Chondrocyte (in vitro differentiated cells): ENCODE data around the gene GNG13. TPM values are rescaled to one million over a fixed set of nuclear protein-coding genes. Genes with fewer than 3 reads are reported as not detected.

Experiments
- DNase-seq: peaks from one replicate; pipeline ENCODE4 v3.0.0; 2021; ENCODE audit warnings: mixed read lengths, low spot score
- H3K27ac Mint-ChIP-seq: one replicate; pipeline ENCODE4 v1.8.0; 2021; ENCODE audit warnings: mild to moderate bottlenecking, moderate library complexity, mixed read lengths; ENCODE audit not compliant: unreplicated experiment
- H3K27me3 Mint-ChIP-seq: 2 replicates; pipeline ENCODE4 v1.8.0; 2021; ENCODE audit warnings: low read depth, mixed read lengths
- H3K36me3 Mint-ChIP-seq: 2 replicates; pipeline ENCODE4 v1.8.0; 2021; ENCODE audit warnings: low read depth, mixed read lengths
- H3K4me1 Mint-ChIP-seq: 2 replicates; pipeline ENCODE4 v1.8.0; 2021; ENCODE audit warnings: low read depth, mild to moderate bottlenecking, mixed read lengths
- H3K4me3 Mint-ChIP-seq: one replicate; pipeline ENCODE4 v1.8.0; 2021; ENCODE audit warnings: mild to moderate bottlenecking, moderate library complexity, mixed read lengths; ENCODE audit not compliant: unreplicated experiment
- H3K9me3 Mint-ChIP-seq: 2 replicates; pipeline ENCODE4 v1.8.0; 2021; ENCODE audit warnings: low read depth, mixed read lengths
- total RNA-seq: library from RNA; stranded (reverse); gene quantifications from 3 replicates; pipeline ENCODE4 v1.2.1, GENCODE V29; 2021
- TF ChIP-seq, protein P1 (sequence below): fragments of 200-600 bp; sonication (generic); IDR thresholded peaks from 2 replicates; pipeline ENCODE4 v1.5.0; 2021; ENCODE audit warnings: antibody characterized with exemption, mild to moderate bottlenecking, moderate library complexity

The GNG13 gene
- total RNA-seq, 1 donor from 2014 or later, result not detected

GRCh38 chr16:763369-764183 is 37.0 kb downstream of the GNG13 start:
- peaks cover 1% of the 10 kb centered on the region for H3K27me3 Mint-ChIP-seq
- TF ChIP-seq, protein P1, sequence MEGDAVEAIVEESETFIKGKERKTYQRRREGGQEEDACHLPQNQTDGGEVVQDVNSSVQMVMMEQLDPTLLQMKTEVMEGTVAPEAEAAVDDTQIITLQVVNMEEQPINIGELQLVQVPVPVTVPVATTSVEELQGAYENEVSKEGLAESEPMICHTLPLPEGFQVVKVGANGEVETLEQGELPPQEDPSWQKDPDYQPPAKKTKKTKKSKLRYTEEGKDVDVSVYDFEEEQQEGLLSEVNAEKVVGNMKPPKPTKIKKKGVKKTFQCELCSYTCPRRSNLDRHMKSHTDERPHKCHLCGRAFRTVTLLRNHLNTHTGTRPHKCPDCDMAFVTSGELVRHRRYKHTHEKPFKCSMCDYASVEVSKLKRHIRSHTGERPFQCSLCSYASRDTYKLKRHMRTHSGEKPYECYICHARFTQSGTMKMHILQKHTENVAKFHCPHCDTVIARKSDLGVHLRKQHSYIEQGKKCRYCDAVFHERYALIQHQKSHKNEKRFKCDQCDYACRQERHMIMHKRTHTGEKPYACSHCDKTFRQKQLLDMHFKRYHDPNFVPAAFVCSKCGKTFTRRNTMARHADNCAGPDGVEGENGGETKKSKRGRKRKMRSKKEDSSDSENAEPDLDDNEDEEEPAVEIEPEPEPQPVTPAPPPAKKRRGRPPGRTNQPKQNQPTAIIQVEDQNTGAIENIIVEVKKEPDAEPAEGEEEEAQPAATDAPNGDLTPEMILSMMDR, result no peak
- H3K36me3 Mint-ChIP-seq, result no peaks in the 10 kb centered on the region
- no peak overlapping the region for H3K4me3 Mint-ChIP-seq
- peak; percentile 87 for DNase-seq
- H3K4me1 Mint-ChIP-seq, result no peaks in the 10 kb centered on the region
- H3K9me3 Mint-ChIP-seq, result no peaks in the 10 kb centered on the region
- no peak overlapping the region for H3K27ac Mint-ChIP-seq

DNA sequence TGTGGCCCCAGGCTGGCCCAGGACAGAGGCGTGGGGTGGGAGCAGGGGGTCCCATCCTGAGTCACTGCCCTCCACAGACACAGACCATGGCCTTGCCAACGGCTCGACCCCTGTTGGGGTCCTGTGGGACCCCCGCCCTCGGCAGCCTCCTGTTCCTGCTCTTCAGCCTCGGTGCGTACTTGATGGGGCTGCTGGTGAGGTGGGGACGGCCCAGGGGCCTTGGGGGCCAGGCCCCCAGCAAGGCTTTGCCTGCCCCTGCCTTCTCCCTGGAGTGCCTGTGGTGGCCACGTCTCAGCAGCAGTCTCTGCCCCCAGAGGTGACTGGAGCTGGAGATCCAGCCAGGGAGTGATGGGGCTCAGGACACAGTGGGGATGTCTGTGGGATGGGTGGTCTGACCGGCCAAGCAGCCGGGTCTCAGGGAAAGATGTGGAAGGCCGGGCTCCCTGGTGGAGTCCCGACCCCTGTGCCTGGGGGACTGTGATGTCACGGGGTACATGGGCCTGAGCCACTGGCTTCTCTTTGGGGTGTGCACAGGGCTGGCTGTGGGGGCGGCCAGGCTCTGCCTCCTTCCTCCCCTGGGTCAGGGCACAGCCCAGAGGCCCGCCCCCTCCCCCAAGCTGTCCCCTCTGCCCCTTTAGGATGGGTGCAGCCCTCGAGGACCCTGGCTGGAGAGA is 37.8 kb downstream of the GNG13 start:
- Mint-ChIP-seq H3K4me3 (no peak overlapping the region), H3K27me3 (peaks cover 1% of the 10 kb centered on the region), H3K4me1 (no peaks in the 10 kb centered on the region), H3K9me3 (no peaks in the 10 kb centered on the region), H3K36me3 (no peaks in the 10 kb centered on the region), H3K27ac (no peak overlapping the region)
- TF ChIP-seq, protein P1, result no peak
- DNase-seq, result peak; percentile 86

DNA sequence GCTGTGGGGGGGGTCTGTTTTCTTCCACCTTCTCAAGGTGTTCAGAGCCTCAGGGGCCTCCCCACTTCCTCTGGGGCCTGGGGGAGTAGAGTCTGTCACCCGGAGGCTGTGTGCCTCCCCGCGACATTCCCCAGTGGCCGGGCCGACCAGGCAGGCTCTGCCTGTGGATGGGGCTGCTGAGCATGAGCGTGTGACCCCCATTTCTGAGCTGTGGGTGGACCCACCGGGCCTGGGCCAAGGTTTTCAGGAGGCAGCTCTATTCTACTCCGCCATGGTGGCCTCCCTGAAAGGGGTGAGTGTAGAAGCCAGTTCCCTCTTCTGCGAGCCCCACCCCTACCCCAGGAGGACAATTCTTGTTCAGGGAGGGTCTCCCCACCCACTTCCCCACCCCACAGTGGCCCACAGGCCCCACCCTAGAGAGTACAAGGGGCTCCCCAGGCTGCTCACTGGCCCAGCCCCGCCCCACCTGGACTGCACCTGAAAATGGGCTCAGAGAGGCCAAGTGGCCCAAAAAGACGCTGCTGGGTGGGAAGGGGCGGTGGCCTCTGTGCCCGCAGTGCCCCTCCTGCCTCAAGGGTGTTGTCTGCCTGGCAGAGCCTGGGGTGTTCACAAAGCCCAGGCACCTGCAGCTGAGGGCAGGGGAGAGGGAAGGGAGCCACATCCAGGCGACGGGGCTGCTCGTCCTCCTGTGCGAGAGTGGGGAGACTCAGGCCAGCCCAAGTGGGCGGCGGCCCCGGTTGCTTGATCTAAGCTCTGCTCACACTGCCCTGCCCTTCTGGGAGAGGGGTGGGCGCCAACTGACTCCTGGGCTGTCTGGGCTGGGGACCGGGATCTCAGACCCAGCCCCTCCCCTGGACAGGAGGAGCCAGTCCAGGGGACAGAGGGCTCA is 38.7 kb downstream of the GNG13 start:
- Mint-ChIP-seq H3K4me1 (no peaks in the 10 kb centered on the region), H3K27me3 (peaks cover 3% of the 10 kb centered on the region), H3K4me3 (no peak overlapping the region), H3K9me3 (no peaks in the 10 kb centered on the region), H3K27ac (no peak overlapping the region), H3K36me3 (no peaks in the 10 kb centered on the region)
- peak; percentile 86 for DNase-seq
- TF ChIP-seq, protein P1, result no peak

DNA sequence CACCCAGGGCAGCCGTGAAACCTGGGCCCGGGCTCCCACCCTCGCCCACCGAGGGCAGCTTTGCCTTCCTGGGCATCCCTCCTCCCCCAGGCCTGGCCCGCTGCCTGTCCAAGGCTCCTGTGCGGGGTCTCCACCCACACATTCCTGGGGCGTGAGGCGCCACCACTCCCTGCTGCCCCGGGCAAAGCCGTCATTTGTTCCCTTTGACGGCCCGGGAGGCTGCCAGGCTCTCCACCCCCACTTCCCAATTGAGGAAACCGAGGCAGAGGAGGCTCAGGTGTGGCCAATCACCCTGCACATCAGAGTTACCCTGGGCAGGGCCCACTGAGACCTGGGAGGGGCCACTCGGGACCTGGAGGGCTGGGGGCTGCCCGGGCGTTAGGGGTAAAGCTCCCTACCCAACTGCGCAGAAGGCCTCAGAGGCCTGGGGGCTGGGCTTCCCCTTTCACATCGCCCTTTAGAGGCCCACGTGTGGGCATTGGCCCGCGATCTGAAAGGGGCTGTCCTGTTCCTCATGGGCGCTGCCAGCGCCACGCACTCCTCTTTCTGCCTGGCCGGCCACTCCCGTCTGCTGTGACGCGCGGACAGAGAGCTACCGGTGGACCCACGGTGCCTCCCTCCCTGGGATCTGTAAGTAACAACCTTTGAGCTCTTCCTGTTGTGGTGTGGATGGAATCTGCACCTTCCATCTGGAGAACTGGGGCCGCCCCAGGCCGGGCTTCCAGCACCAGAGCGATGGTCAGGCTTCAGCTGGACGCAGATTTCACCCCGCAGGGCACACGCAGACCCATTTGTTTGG is 39.8 kb downstream of the GNG13 start, which contains the start of gene MSLN:
Gene MSLN (plus strand): TSS at position 190 of the 799 bp plus-strand sequence. CDS start 1,947 bp downstream, outside the sequence.
- Mint-ChIP-seq H3K36me3 (no peaks in the 10 kb centered on the region), H3K27me3 (peaks cover 5% of the 10 kb centered on the region), H3K4me1 (no peaks in the 10 kb centered on the region), H3K9me3 (peaks cover 5% of the 10 kb centered on the region), H3K4me3 (no peak within 1 kb of the TSS), H3K27ac (no peak within 1 kb of the TSS)
- DNase-seq, result peak; percentile 87
- TF ChIP-seq, protein P1, result no peak
